Large intestine (tissue), 3 donors: ENCODE measurements around the gene UBE2A. TPM values are rescaled to one million over a fixed set of nuclear protein-coding genes. Genes with fewer than 3 reads are reported as not detected.

Source experiments
- DNase-seq, 2 donors: peaks; one replicate each; pipeline versions ENCODE4 v3.0.0 to v3.0.0-alpha.2; 2013
- H3K27ac ChIP-seq: one replicate; pipeline ENCODE4 v1.5.1; 2013; ENCODE audit warnings: low read length
- H3K27me3 ChIP-seq: 2 replicates; pipeline ENCODE4 v1.6.1; 2013; ENCODE audit warnings: low read length; ENCODE audit not compliant: control insufficient read depth, insufficient read depth
- H3K36me3 ChIP-seq: 2 replicates; pipeline ENCODE4 v1.6.1; 2013; ENCODE audit warnings: low read length; ENCODE audit not compliant: control insufficient read depth, insufficient read depth
- H3K4me1 ChIP-seq: one replicate; pipeline ENCODE4 v1.6.1; 2013; ENCODE audit warnings: low read length; ENCODE audit not compliant: control insufficient read depth, insufficient read depth
- H3K4me3 ChIP-seq: one replicate; pipeline ENCODE4 v1.5.1; 2013; ENCODE audit warnings: low read length
- H3K9me3 ChIP-seq: one replicate; pipeline ENCODE4 v1.6.1; 2013; ENCODE audit warnings: mild to moderate bottlenecking, low read depth, low read length, moderate library complexity; ENCODE audit not compliant: control insufficient read depth
- WGBS: methylation state at CpG from one replicate; pipeline ENCODE4 v1.1.5; 2013; ENCODE audit warnings: low lambda C conversion rate; ENCODE audit not compliant: insufficient coverage; 5-methylcytosine and 5-hydroxymethylcytosine counted together
- polyA plus RNA-seq: library from polyadenylated mRNA; unstranded; fragments of 120-200 nt; gene quantifications from one replicate; pipeline ENCODE4 v1.2.1, GENCODE V29; 2013

The UBE2A gene
- polyA plus RNA-seq, 1 donor, result 61.6 TPM

- no CpG with 5 or more reads among the region's 6 CpGs for WGBS
- H3K27me3 ChIP-seq, result no peaks in the 10 kb centered on the region
- H3K36me3 ChIP-seq, result no peaks in the 10 kb centered on the region
- H3K4me1 ChIP-seq, result peaks cover under 1% of the 10 kb centered on the region
- H3K4me3 ChIP-seq, result no peak overlapping the region
- H3K9me3 ChIP-seq, result no peaks in the 10 kb centered on the region
- H3K27ac ChIP-seq, result no peak overlapping the region
- DNase-seq, result no peak
These were observed 4.0 kb upstream of the UBE2A start for GRCh38 chrX:119570351-119570835.

GRCh38 chrX:119573222-119573621 lies 1.1 kb upstream of the UBE2A start:
- DNase-seq, result peak; percentile 51 to 56
- Histone ChIP-seq H3K9me3 (no peaks in the 10 kb centered on the region), H3K4me3 (peak overlapping the region; percentile 83), H3K36me3 (peaks cover 2% of the 10 kb centered on the region), H3K27me3 (no peaks in the 10 kb centered on the region), H3K27ac (peak overlapping the region; percentile 94), H3K4me1 (peaks cover 5% of the 10 kb centered on the region)
- no CpG with 5 or more reads among the region's 3 CpGs for WGBS

- H3K4me3 ChIP-seq, result peak overlapping the region; percentile 83
- peaks cover 2% of the 10 kb centered on the region for H3K36me3 ChIP-seq
- no CpG with 5 or more reads among the region's 30 CpGs for WGBS
- no peaks in the 10 kb centered on the region for H3K27me3 ChIP-seq
- no peaks in the 10 kb centered on the region for H3K9me3 ChIP-seq
- H3K4me1 ChIP-seq, result peaks cover 5% of the 10 kb centered on the region
- no peak for DNase-seq
- H3K27ac ChIP-seq, result peak overlapping the region; percentile 94
These were observed 446 bp upstream of the UBE2A start for GRCh38 chrX:119573840-119574393.

GRCh38 chrX:119579414-119579813 lies 5.1 kb downstream of the UBE2A start:
- H3K4me1 ChIP-seq, result peaks cover 5% of the 10 kb centered on the region
- no peaks in the 10 kb centered on the region for H3K9me3 ChIP-seq
- no peak overlapping the region for H3K27ac ChIP-seq
- H3K27me3 ChIP-seq, result no peaks in the 10 kb centered on the region
- H3K36me3 ChIP-seq, result peaks cover 4% of the 10 kb centered on the region
- DNase-seq, result no peak
- no peak overlapping the region for H3K4me3 ChIP-seq

GRCh38 chrX:119583431-119584059 lies 9.2 kb downstream of the UBE2A start:
- H3K27ac ChIP-seq, result no peak overlapping the region
- no peak for DNase-seq
- H3K36me3 ChIP-seq, result peaks cover 2% of the 10 kb centered on the region
- H3K27me3 ChIP-seq, result no peaks in the 10 kb centered on the region
- H3K4me1 ChIP-seq, result no peaks in the 10 kb centered on the region
- no peak overlapping the region for H3K4me3 ChIP-seq
- no CpG with 5 or more reads among the region's 2 CpGs for WGBS
- no peaks in the 10 kb centered on the region for H3K9me3 ChIP-seq

- peaks cover 13% of the 10 kb centered on the region for H3K36me3 ChIP-seq
- no CpG with 5 or more reads among the region's 5 CpGs for WGBS
These were observed 15.4 kb downstream of the UBE2A start for GRCh38 chrX:119589810-119590209.

GRCh38 chrX:119602701-119603255 lies 28.4 kb downstream of the UBE2A start:
- no peak overlapping the region for H3K4me3 ChIP-seq
- no peak overlapping the region for H3K27ac ChIP-seq
- H3K36me3 ChIP-seq, result no peaks in the 10 kb centered on the region
- H3K4me1 ChIP-seq, result no peaks in the 10 kb centered on the region
- no peaks in the 10 kb centered on the region for H3K9me3 ChIP-seq
- no CpG with 5 or more reads among the region's 9 CpGs for WGBS
- DNase-seq, result no peak
- no peaks in the 10 kb centered on the region for H3K27me3 ChIP-seq

More at GRCh38 chrX:119589810-119590209, 15.4 kb downstream of the UBE2A start:
- no peaks in the 10 kb centered on the region for H3K27me3 ChIP-seq
- no peaks in the 10 kb centered on the region for H3K4me1 ChIP-seq
- H3K4me3 ChIP-seq, result no peak overlapping the region
- DNase-seq, result no peak
- H3K9me3 ChIP-seq, result no peaks in the 10 kb centered on the region
- H3K27ac ChIP-seq, result no peak overlapping the region

GRCh38 chrX:119604766-119605463 lies 30.6 kb downstream of the UBE2A start:
- Histone ChIP-seq H3K4me1 (no peaks in the 10 kb centered on the region), H3K36me3 (no peaks in the 10 kb centered on the region), H3K27me3 (no peaks in the 10 kb centered on the region), H3K4me3 (peak overlapping the region; percentile 85), H3K9me3 (no peaks in the 10 kb centered on the region), H3K27ac (peak overlapping the region; percentile 80)
- peak in 1 of 2 donors; percentile 16 for DNase-seq
- WGBS, result no CpG with 5 or more reads among the region's 17 CpGs

- peak; percentile 30 to 35 for DNase-seq
- Histone ChIP-seq H3K9me3 (no peaks in the 10 kb centered on the region), H3K4me1 (no peaks in the 10 kb centered on the region), H3K4me3 (peak overlapping the region; percentile 85), H3K27ac (peak overlapping the region; percentile 80), H3K36me3 (no peaks in the 10 kb centered on the region), H3K27me3 (no peaks in the 10 kb centered on the region)
- WGBS, result no CpG with 5 or more reads among the region's 68 CpGs
These were observed 31.3 kb downstream of the UBE2A start for GRCh38 chrX:119605464-119606279.
